Measurements from ENCODE around the gene DPF3.

The DPF3 gene

GRCh38 chr14:72612041-72612440, 281.9 kb downstream of the DPF3 start:
- no peak for DNase-seq (ENCODE audit: extremely low spot score, insufficient read length, low read depth)
- no peak for FAIRE-seq

DNA sequence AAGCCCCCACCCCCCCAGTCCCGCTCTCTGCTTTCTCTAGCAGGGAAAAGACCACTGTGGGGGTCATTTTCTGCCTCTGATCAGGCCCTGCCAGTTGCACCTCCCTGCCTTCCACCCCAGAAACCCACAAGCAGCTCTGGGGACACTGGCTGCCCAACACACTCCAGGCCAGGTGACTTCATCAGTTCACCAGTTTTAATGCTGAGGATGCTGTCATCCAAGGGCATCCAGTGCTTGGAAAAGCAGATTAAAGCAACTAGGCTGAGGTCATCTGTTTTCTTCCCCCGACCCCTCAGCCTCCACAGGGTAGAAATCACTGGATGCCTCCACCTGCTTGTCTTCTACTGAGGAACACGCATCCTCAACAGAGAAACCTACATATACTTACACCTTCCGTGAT, 282.4 kb downstream of the DPF3 start:
- no peak for FAIRE-seq
- DNase-seq (ENCODE audit: extremely low spot score, insufficient read length, low read depth), result no peak

- no peak for DNase-seq (ENCODE audit: extremely low spot score, insufficient read length, low read depth)
- no peak for FAIRE-seq
These were observed 283.1 kb downstream of the DPF3 start for GRCh38 chr14:72610831-72611200.

GRCh38 chr14:72610096-72610830, 283.6 kb downstream of the DPF3 start:
- no peak for DNase-seq (ENCODE audit: extremely low spot score, insufficient read length, low read depth)
- FAIRE-seq, result no peak

DNA sequence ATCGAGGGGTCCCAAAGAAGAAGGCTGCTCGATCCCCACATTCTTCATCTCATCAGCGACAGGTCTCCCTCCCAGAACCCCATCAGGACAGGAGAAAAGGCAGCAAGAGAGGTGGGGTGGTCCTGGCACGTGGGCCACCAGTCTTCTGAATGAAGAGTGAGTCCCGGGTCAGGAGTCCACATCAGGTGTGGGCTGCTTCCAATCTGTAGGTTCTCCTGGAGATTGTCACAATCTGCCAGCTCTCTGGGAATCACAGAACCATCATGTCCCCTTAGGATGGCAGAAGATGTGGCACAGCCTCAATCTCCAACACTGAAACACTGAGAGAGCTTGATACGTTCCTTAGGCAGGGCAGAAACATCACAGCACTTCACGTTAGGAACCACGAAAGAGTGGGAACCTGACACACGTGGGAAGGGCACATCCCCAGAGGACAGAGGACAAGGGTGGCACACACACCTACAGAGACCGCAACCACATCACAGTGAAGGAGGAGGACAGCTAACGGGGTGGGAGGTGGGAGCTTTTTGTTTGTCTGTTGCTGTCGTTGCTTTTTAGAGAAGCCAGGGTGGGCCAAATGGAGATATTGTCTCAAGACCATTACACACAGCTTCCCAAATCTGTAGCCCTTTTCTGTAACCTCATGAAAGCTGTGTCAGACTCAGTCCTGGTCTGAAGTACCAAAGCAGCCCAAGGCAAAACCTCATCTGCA, 284.5 kb downstream of the DPF3 start:
- no peak for DNase-seq (ENCODE audit: extremely low spot score, insufficient read length, low read depth)
- no peak for FAIRE-seq

GRCh38 chr14:72608391-72609204, 285.3 kb downstream of the DPF3 start:
- DNase-seq (ENCODE audit: extremely low spot score, insufficient read length, low read depth) (no peak), FAIRE-seq (no peak)

DNA sequence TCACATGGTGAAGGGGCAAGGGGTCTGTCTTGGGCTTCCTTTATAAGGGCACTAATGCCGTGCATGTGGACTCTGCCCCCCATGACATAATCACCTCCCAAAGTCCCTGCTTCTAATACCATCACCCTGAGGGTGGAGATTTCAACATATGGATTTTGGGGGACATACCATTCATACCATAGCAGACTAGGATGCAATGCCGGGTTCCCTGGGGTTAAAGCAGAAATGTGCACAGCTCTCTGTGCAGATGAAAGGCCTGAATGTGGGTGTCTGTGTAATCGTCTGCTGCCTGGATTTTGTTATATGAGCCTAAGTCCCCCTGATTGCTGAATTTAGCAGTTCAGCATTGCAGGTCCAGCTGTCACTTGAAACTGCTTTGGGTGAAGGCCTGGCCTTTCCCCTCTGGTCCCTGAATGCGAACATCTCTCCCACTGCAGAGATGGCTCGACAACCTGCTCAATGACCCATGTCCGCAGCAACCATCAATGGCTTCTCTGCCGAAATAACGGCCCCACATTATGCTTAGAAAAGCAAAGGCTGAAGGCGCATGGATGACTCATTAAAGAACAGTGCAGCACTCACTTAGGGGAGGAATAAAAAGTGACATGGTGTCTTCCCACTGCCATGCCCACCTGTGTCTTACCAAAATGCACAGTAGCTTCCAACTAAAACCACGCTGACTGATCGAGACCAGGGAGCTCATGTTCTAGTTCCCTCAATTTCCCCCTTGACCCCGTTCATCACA, 286.3 kb downstream of the DPF3 start:
- FAIRE-seq, result no peak
- no peak for DNase-seq (ENCODE audit: extremely low spot score, insufficient read length, low read depth)

GRCh38 chr14:72606879-72607278, 287.0 kb downstream of the DPF3 start:
- no peak for FAIRE-seq
- no peak for DNase-seq (ENCODE audit: extremely low spot score, insufficient read length, low read depth)

GRCh38 chr14:72605921-72606220, 288.0 kb downstream of the DPF3 start:
- FAIRE-seq (no peak), DNase-seq (ENCODE audit: extremely low spot score, insufficient read length, low read depth) (no peak)

GRCh38 chr14:72605096-72605920, 288.6 kb downstream of the DPF3 start:
- FAIRE-seq, result no peak
- DNase-seq (ENCODE audit: extremely low spot score, insufficient read length, low read depth), result no peak

GRCh38 chr14:72604133-72604532, 289.8 kb downstream of the DPF3 start:
- no peak for FAIRE-seq
- DNase-seq (ENCODE audit: extremely low spot score, insufficient read length, low read depth), result no peak

DNA sequence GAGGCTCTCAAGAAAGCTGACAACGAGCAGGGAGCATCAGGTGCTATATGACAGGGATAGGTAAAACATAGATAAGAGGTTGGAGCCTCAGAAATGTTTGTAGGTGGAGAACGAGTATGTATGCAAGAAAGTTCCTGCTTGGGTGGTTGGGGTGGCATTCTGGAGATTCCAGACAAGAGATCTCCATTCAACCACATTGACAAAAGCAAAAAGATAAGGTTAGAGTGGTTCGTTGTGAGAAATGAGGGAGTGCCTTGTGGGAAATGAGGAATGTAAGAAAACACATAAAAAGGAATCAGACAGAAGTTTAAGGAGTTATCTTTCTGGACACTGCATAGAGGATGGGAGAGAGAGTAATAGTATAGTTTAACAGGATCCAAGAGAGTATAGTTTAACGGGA, 290.3 kb downstream of the DPF3 start:
- FAIRE-seq (no peak), DNase-seq (ENCODE audit: extremely low spot score, insufficient read length, low read depth) (no peak)

- FAIRE-seq (no peak), DNase-seq (ENCODE audit: extremely low spot score, insufficient read length, low read depth) (no peak)
These were observed 293.2 kb downstream of the DPF3 start for GRCh38 chr14:72600551-72601330.

- no peak for FAIRE-seq
- DNase-seq (ENCODE audit: extremely low spot score, insufficient read length, low read depth), result no peak
These were observed 294.1 kb downstream of the DPF3 start for GRCh38 chr14:72599579-72600470.

DNA sequence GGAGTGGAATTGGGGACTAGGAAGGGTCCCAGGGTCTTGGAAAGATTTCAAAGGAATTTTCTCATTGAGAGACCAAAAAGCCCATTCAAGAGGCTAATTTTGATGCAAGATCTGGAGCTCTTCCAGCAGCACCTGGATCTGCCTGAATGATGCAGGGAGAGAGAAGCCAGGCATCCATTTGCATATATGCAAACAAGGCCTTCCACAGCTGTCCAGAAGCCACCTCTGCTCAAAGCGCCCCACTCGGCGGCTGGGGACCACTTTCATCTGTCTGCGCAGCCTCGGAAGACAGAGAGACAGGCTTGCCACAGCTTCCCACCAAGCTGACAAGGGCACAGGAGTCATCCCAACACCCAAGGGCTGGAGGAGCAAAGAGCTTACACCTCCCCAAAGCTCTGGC, 295.6 kb downstream of the DPF3 start:
- no peak for DNase-seq (ENCODE audit: extremely low spot score, insufficient read length, low read depth)
- no peak for FAIRE-seq

DNA sequence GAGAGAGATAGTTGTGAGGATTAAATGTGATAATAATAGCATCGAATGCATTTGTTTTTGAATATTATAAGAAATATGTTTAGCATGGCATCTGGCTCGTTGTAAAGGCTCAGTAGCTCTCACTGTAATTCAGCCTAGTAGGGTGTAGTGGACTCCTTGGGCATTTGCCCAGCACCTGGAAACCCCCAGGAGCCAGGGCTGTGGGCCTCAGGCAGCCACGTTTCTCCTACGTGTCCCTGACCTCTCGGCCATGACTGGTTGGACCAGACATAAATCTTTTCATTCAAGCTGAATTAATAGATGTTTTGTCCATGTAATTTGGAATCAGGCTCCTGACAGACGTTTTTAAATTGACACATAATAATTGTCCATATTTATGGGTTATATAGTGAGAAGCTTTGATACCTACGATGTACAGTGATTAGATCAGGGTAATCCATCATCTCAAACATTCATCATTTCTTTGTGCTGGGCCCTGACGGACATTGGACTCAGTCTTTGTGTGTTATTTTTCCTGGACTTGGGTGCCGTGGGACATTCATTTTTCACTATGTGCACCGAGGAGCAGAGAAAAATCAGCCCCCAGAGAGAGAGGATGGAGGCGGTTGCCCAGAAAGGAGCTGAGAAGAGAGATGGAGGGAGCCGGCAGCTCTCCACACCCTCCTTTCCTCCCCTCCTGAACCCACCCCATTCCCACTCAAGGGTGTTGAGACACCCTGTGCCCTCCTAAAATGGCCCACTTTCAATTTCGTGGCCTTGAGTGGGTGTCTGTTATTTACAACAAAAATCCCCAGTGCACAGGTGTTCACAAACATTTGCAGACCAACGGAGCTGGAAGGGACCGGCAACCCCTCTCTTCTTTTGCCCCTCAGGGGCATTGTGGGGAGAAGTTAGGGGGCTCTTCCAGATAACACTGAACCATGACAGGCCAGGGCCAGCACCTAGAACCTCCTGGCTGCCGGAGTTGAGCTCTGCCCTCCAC, 296.4 kb downstream of the DPF3 start:
- DNase-seq (ENCODE audit: extremely low spot score, insufficient read length, low read depth), result no peak
- no peak for FAIRE-seq
